GM19397 (cell line): Measurements from ENCODE around the gene NUDT11.
"Not testable (repeated sequence)": the region's sequence is repeated elsewhere in the genome, so short reads cannot be mapped to it uniquely, and the experiment has no call there.

Source experiments
- ATAC-seq: cut with Tn5 transposase; IDR thresholded peaks from one replicate; pipeline ENCODE4 v1.9.1; 2021; ENCODE audit warnings: mild to moderate bottlenecking, moderate library complexity; ENCODE audit not compliant: unreplicated experiment

The NUDT11 gene

GRCh38 chrX:51496501-51497291, at the start of gene NUDT11:
Gene NUDT11, minus strand, starts transcription at chrX:51496592. Its CDS starts 148 bp downstream, at chrX:51496444.
- ATAC-seq = no peak

- no peak for ATAC-seq
Observed at GRCh38 chrX:51520393-51520792, 24.0 kb upstream of the NUDT11 start.

DNA sequence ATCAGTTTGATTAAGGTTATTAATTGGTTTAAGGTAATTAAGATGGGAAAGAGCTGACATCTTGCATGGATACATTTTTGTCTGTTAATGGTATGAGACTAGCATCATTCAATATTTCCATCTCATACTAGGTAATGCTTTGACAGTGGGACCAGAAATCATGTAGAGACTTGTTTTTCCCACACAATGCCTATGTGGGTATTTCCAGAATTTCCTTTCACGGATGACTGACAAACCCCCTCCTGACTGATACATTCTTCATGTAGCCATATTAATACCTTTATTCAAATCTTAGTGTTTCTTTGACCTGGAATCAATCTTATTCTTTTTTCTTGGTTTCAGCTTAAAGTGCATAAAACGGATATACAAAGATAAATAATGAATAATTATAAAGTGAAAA, 22.7 kb upstream of the NUDT11 start:
- ATAC-seq = not testable (repeated sequence)

- no peak for ATAC-seq
Observed at GRCh38 chrX:51507551-51507950, 11.2 kb upstream of the NUDT11 start.

GRCh38 chrX:51495701-51496488, 497 bp downstream of the NUDT11 start:
- ATAC-seq = not testable (repeated sequence)

- ATAC-seq = no peak
Observed at GRCh38 chrX:51494409-51494808, 2.0 kb downstream of the NUDT11 start.

DNA sequence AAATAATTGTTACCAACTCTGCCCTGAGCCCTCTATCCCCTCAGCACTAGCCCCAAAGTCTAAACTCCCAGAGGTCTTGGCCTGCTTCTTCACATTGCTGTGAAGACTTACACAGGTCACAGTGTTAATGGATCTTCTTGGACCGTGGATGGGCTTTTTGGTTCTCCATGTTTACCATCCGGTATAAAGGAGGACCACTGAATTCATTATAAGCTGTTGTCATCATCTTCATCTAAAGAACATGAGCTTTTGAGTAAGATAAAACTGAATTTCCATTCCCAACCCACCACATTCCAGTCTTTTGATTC, 8.5 kb downstream of the NUDT11 start:
- no peak for ATAC-seq

- no peak for ATAC-seq
Observed at GRCh38 chrX:51484616-51485015, 11.8 kb downstream of the NUDT11 start.

DNA sequence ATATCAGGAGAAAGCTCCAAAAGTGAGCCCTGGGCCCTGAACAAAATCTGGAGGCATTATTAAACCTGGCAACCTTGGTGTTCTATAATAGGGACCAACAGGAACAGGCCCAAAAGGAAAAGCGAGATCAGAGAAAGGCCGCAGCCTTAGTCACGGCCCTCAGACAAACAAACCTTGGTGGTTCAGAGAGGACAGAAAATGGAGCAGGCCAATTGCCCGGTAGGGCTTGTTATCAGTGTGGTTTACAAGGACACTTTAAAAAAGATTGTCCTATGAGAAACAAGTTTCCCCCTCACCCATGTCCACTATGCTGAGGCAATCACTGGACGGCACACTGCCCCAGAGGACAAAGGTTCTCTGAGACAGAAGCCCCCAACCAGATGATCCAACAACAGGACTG, 14.0 kb downstream of the NUDT11 start:
- not testable (repeated sequence) for ATAC-seq

- no peak for ATAC-seq
Observed at GRCh38 chrX:51476930-51477329, 19.5 kb downstream of the NUDT11 start.

DNA sequence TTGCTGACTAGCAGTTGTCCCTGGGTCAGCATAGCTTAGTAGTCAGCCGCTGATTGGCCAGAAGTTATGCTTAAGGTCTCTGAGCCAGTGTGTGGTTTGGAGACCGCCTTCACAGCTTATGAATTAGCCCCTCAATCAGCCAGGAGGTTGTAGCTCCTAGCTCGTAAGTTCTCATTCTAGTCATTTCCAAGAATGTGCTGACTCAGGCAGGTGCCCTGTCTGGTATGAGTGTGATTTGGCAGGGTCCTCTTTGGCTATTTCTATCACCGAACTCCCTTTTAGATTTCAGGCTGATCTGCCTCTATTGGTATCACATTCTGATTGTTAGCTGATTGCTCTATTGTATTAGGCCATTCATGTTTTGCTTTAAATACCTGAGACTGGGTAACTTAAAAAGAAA, 33.1 kb downstream of the NUDT11 start:
- ATAC-seq = no peak

GRCh38 chrX:51461053-51462044, 35.0 kb downstream of the NUDT11 start:
- no peak for ATAC-seq

DNA sequence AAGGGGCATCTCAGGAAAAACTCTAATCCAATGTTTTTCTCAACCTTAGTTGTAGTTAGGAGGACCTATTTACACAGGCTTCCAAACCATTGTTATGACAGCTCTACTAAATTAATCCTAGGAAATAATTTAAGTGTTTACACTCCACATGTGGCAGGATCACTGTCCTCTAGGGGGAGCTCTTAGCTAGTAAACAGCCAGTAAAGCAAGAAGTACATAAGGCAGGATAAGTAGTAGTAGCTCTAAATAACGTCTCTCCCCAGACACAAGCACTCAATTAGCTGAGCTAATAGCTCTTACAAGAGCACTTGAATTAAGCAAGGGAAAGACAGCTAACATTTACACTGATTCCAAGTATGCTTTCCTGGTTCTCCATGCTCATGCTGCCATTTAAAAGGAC, 37.3 kb downstream of the NUDT11 start:
- ATAC-seq = no peak

DNA sequence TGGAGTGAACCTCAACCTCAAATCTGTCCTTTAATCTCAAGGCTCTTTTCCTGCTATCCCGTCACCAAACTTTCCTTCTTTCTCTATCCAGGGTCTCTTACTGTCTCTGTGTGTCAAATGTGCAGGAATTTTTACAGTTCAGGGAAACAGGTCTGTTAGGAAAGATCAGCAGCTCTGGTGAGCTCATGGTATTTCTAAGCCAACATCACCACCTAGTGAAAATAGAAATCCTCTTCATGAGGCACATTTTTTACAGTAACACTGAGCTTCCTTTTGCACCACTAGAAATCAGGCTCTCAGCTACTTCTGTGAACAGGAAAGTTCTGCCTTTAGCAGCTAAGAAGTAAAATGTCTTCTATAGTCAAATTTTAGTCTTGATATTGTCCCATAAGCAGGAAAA, 39.6 kb downstream of the NUDT11 start:
- ATAC-seq = no peak

- ATAC-seq = no peak
Observed at GRCh38 chrX:51456246-51456645, 40.1 kb downstream of the NUDT11 start.

DNA sequence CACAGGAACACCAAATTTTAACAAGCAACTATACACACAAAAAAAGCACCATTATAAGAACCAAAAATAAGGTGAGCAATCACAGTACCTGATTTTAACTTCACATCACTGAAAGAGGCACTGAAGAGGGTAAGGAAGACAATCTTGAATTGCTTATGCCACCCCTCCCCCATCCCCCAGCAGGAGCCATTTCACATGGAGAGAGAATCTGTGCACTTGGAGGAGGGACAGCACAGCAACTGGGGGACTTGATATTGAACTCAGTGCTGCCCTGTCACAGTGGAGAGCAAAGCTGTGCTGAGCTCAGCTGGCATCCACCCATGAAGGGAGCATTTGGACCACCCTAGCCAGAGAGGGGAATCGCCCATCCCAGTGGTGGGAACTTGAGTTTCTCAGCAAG, 56.0 kb downstream of the NUDT11 start:
- ATAC-seq = no peak
